NCI-H82 (cell line): ENCODE measurements around the gene SLF1.
A peak's percentile ranks its signal among the peaks of the same experiment; 100 is the strongest.

Source experiments
- DNase-seq: peaks from one replicate; lab custom pipeline; 2025; lab: John Stamatoyannopoulos, UW

SLF1 gene

GRCh38 chr5:94661086-94661485, 42.6 kb downstream of the SLF1 start:
- DNase-seq, result no peak

GRCh38 chr5:94667937-94668336, 49.5 kb downstream of the SLF1 start:
- DNase-seq, result no peak

GRCh38 chr5:94670726-94671125, 52.3 kb downstream of the SLF1 start:
- no peak for DNase-seq

GRCh38 chr5:94672746-94673145, 54.3 kb downstream of the SLF1 start:
- no peak for DNase-seq

- peak; percentile 6 for DNase-seq
Observed at GRCh38 chr5:94674490-94675382, 56.3 kb downstream of the SLF1 start.

- DNase-seq, result no peak
Observed at GRCh38 chr5:94675965-94676618, 57.6 kb downstream of the SLF1 start.

GRCh38 chr5:94682814-94683520, 64.5 kb downstream of the SLF1 start:
- DNase-seq, result no peak

GRCh38 chr5:94689908-94690307, 71.4 kb downstream of the SLF1 start:
- no peak for DNase-seq

GRCh38 chr5:94690778-94691177, 72.3 kb downstream of the SLF1 start:
- peak; percentile 29 for DNase-seq

- no peak for DNase-seq
Observed at GRCh38 chr5:94691291-94691690, 72.8 kb downstream of the SLF1 start.

GRCh38 chr5:94691949-94692348, 73.5 kb downstream of the SLF1 start:
- no peak for DNase-seq

- no peak for DNase-seq
Observed at GRCh38 chr5:94692581-94692980, 74.1 kb downstream of the SLF1 start.

GRCh38 chr5:94693043-94693822, 74.8 kb downstream of the SLF1 start:
- peak; percentile 55 for DNase-seq

GRCh38 chr5:94693845-94694370, 75.4 kb downstream of the SLF1 start:
- no peak for DNase-seq

- DNase-seq, result no peak
Observed at GRCh38 chr5:94694671-94695070, 76.2 kb downstream of the SLF1 start.

- DNase-seq, result no peak
Observed at GRCh38 chr5:94698197-94698596, 79.7 kb downstream of the SLF1 start.

- DNase-seq, result no peak
Observed at GRCh38 chr5:94699562-94699961, 81.1 kb downstream of the SLF1 start.

- DNase-seq, result no peak
Observed at GRCh38 chr5:94700592-94700991, 82.1 kb downstream of the SLF1 start.

GRCh38 chr5:94702729-94703128, 84.3 kb downstream of the SLF1 start:
- no peak for DNase-seq

- DNase-seq, result no peak
Observed at GRCh38 chr5:94705427-94705826, 87.0 kb downstream of the SLF1 start.

- DNase-seq, result no peak
Observed at GRCh38 chr5:94707359-94707758, 88.9 kb downstream of the SLF1 start.

- DNase-seq, result no peak
Observed at GRCh38 chr5:94709277-94709676, 90.8 kb downstream of the SLF1 start.
